ENCODE measurements around the gene HEPACAM2. TPM values are rescaled to one million over a fixed set of nuclear protein-coding genes. Genes with fewer than 3 reads are reported as not detected.

The HEPACAM2 gene
- total and polyA plus RNA-seq, 2 of the 8 experiments (the other 6 are each of a cell fraction or from before 2014, with no cell fraction given): not detected

- no peak for TF ChIP-seq CHD7 (IDR thresholded peaks at IDR 0.05; ENCODE audit: insufficient replicate concordance, low read length)
- no peak for TF ChIP-seq KDM5A (IDR thresholded peaks at IDR 0.05; ENCODE audit: low read length)
- TF ChIP-seq TAF7 (optimal IDR thresholded peaks at IDR 0.05; ENCODE audit: borderline replicate concordance, low read depth, low read length): no peak
- TF ChIP-seq CHD1 (IDR thresholded peaks at IDR 0.05; ENCODE audit: low read depth, low read length): no peak
- no peak for TF ChIP-seq SP4 (IDR thresholded peaks at IDR 0.05; ENCODE audit: low read length)
- TF ChIP-seq ATF3 (IDR thresholded peaks at IDR 0.05; ENCODE audit: insufficient read depth, low read depth, low read length): no peak
- TF ChIP-seq PHF8 (conservative IDR thresholded peaks at IDR 0.05; ENCODE audit: low read depth, low read length): no peak
Observed at GRCh38 chr7:93161181-93161762, 65.0 kb downstream of the HEPACAM2 start (continued).
